ENCODE data around the gene MMP13. TPM values are rescaled to one million over a fixed set of nuclear protein-coding genes. Genes with fewer than 3 reads are reported as not detected.

MMP13 gene
- total RNA-seq, 2 donors from 2014 or later = not detected

DNA sequence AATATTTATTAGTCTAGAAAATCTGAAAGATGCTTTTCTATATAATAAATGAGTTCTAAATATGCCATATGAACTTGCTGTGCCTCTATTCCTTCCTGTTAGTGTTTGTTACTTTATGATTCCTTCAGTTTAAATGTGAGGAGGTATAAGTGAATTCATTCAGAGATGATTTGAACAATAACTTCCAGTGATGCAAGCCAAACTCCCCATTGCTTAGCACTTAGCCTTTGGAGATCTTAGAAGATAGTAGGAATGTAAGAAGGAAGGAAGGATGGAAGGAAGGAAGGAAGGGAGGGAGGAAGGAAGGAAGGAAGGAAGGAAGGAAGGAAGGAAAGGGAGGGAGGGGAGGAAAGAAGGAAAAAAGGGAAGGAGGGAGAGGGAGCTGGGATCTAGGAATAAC is 25.1 kb downstream of the MMP13 start:
- H3K27ac Mint-ChIP-seq = no peak overlapping the region
- H3K4me1 Mint-ChIP-seq = no peaks in the 10 kb centered on the region
- H3K4me3 Mint-ChIP-seq = no peak overlapping the region
- H3K36me3 Mint-ChIP-seq (ENCODE audit: low read depth) = no peaks in the 10 kb centered on the region
- H3K27me3 Mint-ChIP-seq = peaks cover 26% of the 10 kb centered on the region
- DNase-seq (no peak), ATAC-seq (no peak)
- H3K9me3 ChIP-seq (ENCODE audit: control insufficient read depth, low read length, poor library complexity, severe bottlenecking) = no peaks in the 10 kb centered on the region

DNA sequence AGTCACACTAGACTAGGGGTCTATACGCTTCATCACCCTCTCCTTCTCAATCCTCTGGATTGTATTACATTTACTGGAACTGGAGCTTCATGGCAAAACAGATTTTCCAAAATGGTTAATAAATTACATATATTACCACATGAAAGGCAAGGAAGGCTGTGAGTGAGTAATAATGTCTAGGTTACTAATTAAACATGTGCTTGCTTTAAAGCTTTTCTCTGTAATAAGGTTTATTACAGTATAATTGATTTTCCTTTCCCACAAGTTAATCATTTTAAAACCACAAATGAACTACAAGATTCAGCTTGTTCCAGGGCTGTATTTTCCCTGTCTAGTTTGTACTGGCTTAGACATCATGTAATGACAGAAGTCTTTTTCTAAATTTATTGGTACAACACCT is 25.6 kb downstream of the MMP13 start:
- H3K27ac Mint-ChIP-seq = no peak overlapping the region
- H3K9me3 ChIP-seq (ENCODE audit: control insufficient read depth, low read length, poor library complexity, severe bottlenecking) = no peaks in the 10 kb centered on the region
- peaks cover 26% of the 10 kb centered on the region for H3K27me3 Mint-ChIP-seq
- no peak overlapping the region for H3K4me3 Mint-ChIP-seq
- H3K36me3 Mint-ChIP-seq (ENCODE audit: low read depth) = no peaks in the 10 kb centered on the region
- H3K4me1 Mint-ChIP-seq = no peaks in the 10 kb centered on the region
- no peak for ATAC-seq
- no peak for DNase-seq

- no peaks in the 10 kb centered on the region for H3K9me3 ChIP-seq (ENCODE audit: control insufficient read depth, low read length, poor library complexity, severe bottlenecking)
- Mint-ChIP-seq H3K4me1 (peaks cover 4% of the 10 kb centered on the region), H3K4me3 (no peak overlapping the region), H3K27me3 (peaks cover 34% of the 10 kb centered on the region), H3K27ac (no peak overlapping the region), H3K36me3 (ENCODE audit: low read depth) (no peaks in the 10 kb centered on the region)
- ATAC-seq = no peak
- DNase-seq = no peak
Observed at GRCh38 chr11:102929166-102929565, 26.4 kb downstream of the MMP13 start.

GRCh38 chr11:102928247-102928646 is 27.3 kb downstream of the MMP13 start:
- Mint-ChIP-seq H3K4me1 (peaks cover 4% of the 10 kb centered on the region), H3K27me3 (peaks cover 34% of the 10 kb centered on the region), H3K27ac (no peak overlapping the region), H3K36me3 (ENCODE audit: low read depth) (no peaks in the 10 kb centered on the region), H3K4me3 (no peak overlapping the region)
- ATAC-seq = no peak
- H3K9me3 ChIP-seq (ENCODE audit: control insufficient read depth, low read length, poor library complexity, severe bottlenecking) = no peaks in the 10 kb centered on the region
- no peak for DNase-seq

DNA sequence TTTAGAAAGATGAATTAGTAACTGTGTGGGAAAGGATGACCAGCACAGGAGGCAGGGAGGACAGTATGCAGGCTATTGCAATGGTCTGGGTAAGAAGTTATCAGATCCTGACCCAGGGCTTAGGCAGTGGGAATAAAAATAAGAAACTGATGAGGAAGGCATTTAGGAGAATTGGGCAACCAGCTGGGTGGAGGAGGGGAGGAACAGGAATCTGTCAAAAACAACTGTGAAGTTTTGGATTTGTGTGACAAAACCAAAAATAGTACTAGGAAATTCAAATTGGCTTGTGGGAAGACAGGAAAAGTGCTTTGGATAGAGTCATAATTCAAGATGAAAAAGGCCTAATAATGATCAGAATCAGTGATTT is 27.9 kb downstream of the MMP13 start:
- H3K9me3 ChIP-seq (ENCODE audit: control insufficient read depth, low read length, poor library complexity, severe bottlenecking) = no peaks in the 10 kb centered on the region
- peaks cover 28% of the 10 kb centered on the region for H3K27me3 Mint-ChIP-seq
- no peak overlapping the region for H3K4me3 Mint-ChIP-seq
- ATAC-seq (no peak), DNase-seq (no peak)
- H3K4me1 Mint-ChIP-seq = peaks cover 4% of the 10 kb centered on the region
- H3K36me3 Mint-ChIP-seq (ENCODE audit: low read depth) = no peaks in the 10 kb centered on the region
- no peak overlapping the region for H3K27ac Mint-ChIP-seq

DNA sequence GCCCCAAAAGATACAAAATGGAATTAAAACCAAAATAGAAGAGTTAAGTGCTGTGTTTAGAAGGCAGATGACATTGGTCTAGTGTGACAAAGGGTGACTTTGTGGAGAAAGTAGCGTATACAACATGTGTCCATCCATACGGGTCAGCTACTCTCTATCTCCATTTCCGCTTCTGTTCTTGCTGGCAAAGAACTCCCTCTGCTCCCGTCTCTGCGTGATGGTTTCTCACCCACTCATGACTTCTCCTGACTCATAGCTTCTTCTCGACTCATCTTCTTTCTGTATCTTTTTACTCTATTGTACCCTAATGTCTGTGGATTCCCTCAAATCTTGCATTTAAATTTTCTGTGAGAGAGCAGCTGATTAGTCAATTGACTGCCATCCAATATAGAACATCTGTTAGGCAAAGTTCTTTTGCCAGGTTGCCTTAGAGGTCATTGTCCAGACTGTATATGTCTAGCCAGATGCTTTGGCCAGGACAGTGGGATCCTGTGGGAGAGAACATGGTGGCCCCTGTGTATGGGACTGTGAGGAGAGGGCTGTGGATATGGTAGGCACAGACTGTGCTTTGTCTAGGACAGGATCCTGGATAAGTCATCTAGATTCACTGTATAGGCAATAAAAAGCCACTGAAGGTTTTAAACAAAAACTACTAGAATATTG is 28.4 kb downstream of the MMP13 start:
- no peak for DNase-seq
- no peak for ATAC-seq
- no peak overlapping the region for H3K4me3 Mint-ChIP-seq
- no peaks in the 10 kb centered on the region for H3K9me3 ChIP-seq (ENCODE audit: control insufficient read depth, low read length, poor library complexity, severe bottlenecking)
- no peak overlapping the region for H3K27ac Mint-ChIP-seq
- peaks cover 4% of the 10 kb centered on the region for H3K4me1 Mint-ChIP-seq
- no peaks in the 10 kb centered on the region for H3K36me3 Mint-ChIP-seq (ENCODE audit: low read depth)
- H3K27me3 Mint-ChIP-seq = peaks cover 26% of the 10 kb centered on the region

- Mint-ChIP-seq H3K4me1 (peaks cover 4% of the 10 kb centered on the region), H3K4me3 (no peak overlapping the region), H3K27me3 (peaks cover 25% of the 10 kb centered on the region), H3K36me3 (ENCODE audit: low read depth) (no peaks in the 10 kb centered on the region), H3K27ac (no peak overlapping the region)
- ATAC-seq (no peak), DNase-seq (no peak)
- H3K9me3 ChIP-seq (ENCODE audit: control insufficient read depth, low read length, poor library complexity, severe bottlenecking) = no peaks in the 10 kb centered on the region
Observed at GRCh38 chr11:102926517-102926916, 29.0 kb downstream of the MMP13 start.

- Mint-ChIP-seq H3K36me3 (ENCODE audit: low read depth) (no peaks in the 10 kb centered on the region), H3K27ac (no peak overlapping the region), H3K27me3 (peaks cover 21% of the 10 kb centered on the region), H3K4me3 (no peak overlapping the region), H3K4me1 (peaks cover 4% of the 10 kb centered on the region)
- H3K9me3 ChIP-seq (ENCODE audit: control insufficient read depth, low read length, poor library complexity, severe bottlenecking) = no peaks in the 10 kb centered on the region
- DNase-seq (no peak), ATAC-seq (no peak)
Observed at GRCh38 chr11:102925988-102926387, 29.5 kb downstream of the MMP13 start.

- Mint-ChIP-seq H3K4me1 (peaks cover 8% of the 10 kb centered on the region), H3K4me3 (no peak overlapping the region), H3K27me3 (peaks cover 23% of the 10 kb centered on the region), H3K27ac (no peak overlapping the region), H3K36me3 (ENCODE audit: low read depth) (no peaks in the 10 kb centered on the region)
- DNase-seq (no peak), ATAC-seq (no peak)
- no peaks in the 10 kb centered on the region for H3K9me3 ChIP-seq (ENCODE audit: control insufficient read depth, low read length, poor library complexity, severe bottlenecking)
Observed at GRCh38 chr11:102924851-102925380, 30.6 kb downstream of the MMP13 start.

GRCh38 chr11:102921587-102922220 is 33.8 kb downstream of the MMP13 start:
- Mint-ChIP-seq H3K36me3 (ENCODE audit: low read depth) (no peaks in the 10 kb centered on the region), H3K4me1 (peaks cover 8% of the 10 kb centered on the region), H3K4me3 (no peak overlapping the region), H3K27ac (no peak overlapping the region), H3K27me3 (peaks cover 39% of the 10 kb centered on the region)
- H3K9me3 ChIP-seq (ENCODE audit: control insufficient read depth, low read length, poor library complexity, severe bottlenecking) = no peaks in the 10 kb centered on the region
- ATAC-seq (no peak), DNase-seq (no peak)

- peaks cover 8% of the 10 kb centered on the region for H3K4me1 Mint-ChIP-seq
- peaks cover 49% of the 10 kb centered on the region for H3K27me3 Mint-ChIP-seq
- ATAC-seq = peak; percentile 39
- no peak overlapping the region for H3K27ac Mint-ChIP-seq
- H3K4me3 Mint-ChIP-seq = no peak overlapping the region
- H3K9me3 ChIP-seq (ENCODE audit: control insufficient read depth, low read length, poor library complexity, severe bottlenecking) = no peaks in the 10 kb centered on the region
- no peak for DNase-seq
- H3K36me3 Mint-ChIP-seq (ENCODE audit: low read depth) = no peaks in the 10 kb centered on the region
Observed at GRCh38 chr11:102920118-102920684, 35.3 kb downstream of the MMP13 start.

DNA sequence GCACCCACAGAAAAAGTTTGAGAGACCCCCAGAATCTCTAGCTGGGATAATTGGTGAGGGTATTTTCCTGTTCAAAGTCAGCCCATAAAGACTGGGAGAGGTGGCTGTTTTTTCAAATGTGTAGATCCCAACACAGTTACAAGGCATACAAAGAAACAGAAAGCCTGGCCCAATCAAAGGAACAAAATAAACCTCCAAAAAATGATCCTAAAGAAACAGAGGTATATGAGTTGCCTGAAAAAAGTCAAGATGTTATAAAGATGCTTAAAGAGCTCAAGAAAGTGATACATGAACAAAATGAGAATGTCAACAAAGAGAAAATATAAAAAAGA is 40.5 kb downstream of the MMP13 start:
- H3K4me3 Mint-ChIP-seq = no peak overlapping the region
- H3K4me1 Mint-ChIP-seq = peaks cover under 1% of the 10 kb centered on the region
- H3K9me3 ChIP-seq (ENCODE audit: control insufficient read depth, low read length, poor library complexity, severe bottlenecking) = no peaks in the 10 kb centered on the region
- H3K36me3 Mint-ChIP-seq (ENCODE audit: low read depth) = no peaks in the 10 kb centered on the region
- H3K27ac Mint-ChIP-seq = no peak overlapping the region
- DNase-seq (no peak), ATAC-seq (no peak)
- H3K27me3 Mint-ChIP-seq = peaks cover 41% of the 10 kb centered on the region

DNA sequence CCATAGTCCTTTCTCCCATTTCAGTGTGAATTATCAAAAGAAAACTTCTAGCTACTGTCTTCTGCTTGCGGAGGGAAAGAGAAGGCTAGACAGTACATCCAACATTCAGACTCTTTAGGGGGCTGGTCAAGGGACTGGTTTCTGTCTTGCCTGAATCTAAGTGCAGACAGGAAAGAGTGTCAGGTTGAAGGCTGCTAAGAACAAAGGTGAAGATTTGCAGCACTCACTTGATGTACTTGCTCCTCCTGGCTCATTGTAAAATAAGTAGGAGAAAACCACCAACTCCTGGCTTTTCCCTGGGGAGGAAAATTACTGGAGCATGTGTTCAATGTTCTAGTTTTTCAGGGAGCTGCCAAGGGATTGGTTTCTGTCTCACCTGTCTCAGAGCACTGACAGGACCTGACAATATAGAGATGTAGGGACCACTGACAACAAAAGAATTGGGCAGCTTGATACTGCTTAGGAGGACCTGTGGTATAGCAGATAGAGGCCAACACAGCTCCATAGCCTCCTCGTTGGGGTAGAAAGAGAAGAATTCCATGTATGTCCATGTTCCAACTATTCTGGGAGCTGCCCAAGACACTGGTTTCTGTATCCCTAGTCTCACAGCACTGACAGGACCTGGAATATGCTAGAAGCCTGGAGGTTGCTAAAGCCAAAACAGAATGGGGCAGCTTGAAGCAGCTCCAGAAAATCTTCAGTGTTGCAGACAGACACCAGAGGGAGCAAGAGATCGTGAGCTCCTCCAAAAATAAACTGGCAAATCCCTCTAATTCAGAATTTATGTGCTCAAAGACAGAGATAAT is 41.1 kb downstream of the MMP13 start:
- H3K36me3 Mint-ChIP-seq (ENCODE audit: low read depth) = no peaks in the 10 kb centered on the region
- H3K27ac Mint-ChIP-seq = no peak overlapping the region
- no peaks in the 10 kb centered on the region for H3K9me3 ChIP-seq (ENCODE audit: control insufficient read depth, low read length, poor library complexity, severe bottlenecking)
- H3K27me3 Mint-ChIP-seq = peaks cover 41% of the 10 kb centered on the region
- DNase-seq (no peak), ATAC-seq (no peak)
- H3K4me3 Mint-ChIP-seq = no peak overlapping the region
- H3K4me1 Mint-ChIP-seq = no peaks in the 10 kb centered on the region

Data from T-helper 17 cell (primary cell).